K562 (cell line): Measurements from ENCODE around the gene TNFSF4. TPM values are rescaled to one million over a fixed set of nuclear protein-coding genes. Genes with fewer than 3 reads are reported as not detected.
A peak's percentile ranks its signal among the peaks of the same experiment; 100 is the strongest.

Experiments used
- ATAC-seq: fragments of 200-7000 bp; cut with Tn5 transposase; 3 replicates; pipeline ENCODE4 v1.9.1; 2020; ENCODE audit warnings: moderate library complexity
- Bru-seq: library from RNA; stranded (reverse); fragments of 400-500 nt; gene quantifications from one replicate; lab custom pipeline; 2021; lab: Mats Ljungman, UMichigan
- BruChase-seq, 2 experiments: library from RNA; stranded (reverse); fragments of 400-500 nt; gene quantifications; one replicate each; lab custom pipeline; 2021; lab: Mats Ljungman, UMichigan
- BruUV-seq: library from RNA; stranded (reverse); fragments of 400-500 nt; replicated peaks from 2 replicates; lab custom pipeline; 2021; lab: Mats Ljungman, UMichigan
- CTCF ChIA-PET: fragments of 300-600 bp; formaldehyde crosslinking; extraction: SDS; loops from one replicate; lab custom pipeline; 2021; ENCODE audit warnings: low intra/inter-chr PET ratio; lab: Yijun Ruan, JAX
- POLR2A ChIA-PET: fragments of 300-600, 350-650 bp; sonication (Branson Sonifier 250); formaldehyde crosslinking; extraction: SDS; loops from one replicate; lab custom pipeline; 2021; ENCODE audit warnings: antibody characterized with exemption, inconsistent platforms; lab: Yijun Ruan, JAX
- DNase-seq, 4 experiments: peaks; one replicate each; pipeline versions ENCODE4 v3.0.0 to v3.0.0-alpha.2; 2011 to 2018; ENCODE audit warnings: low spot score in 3 of 4, mixed read lengths in 3 of 4; ENCODE audit errors: extremely low read depth in 1 of 4
- FAIRE-seq: peaks from 2 replicates; lab custom pipeline; 2011; peaks lifted over from hg19 to GRCh38; lab: Jason Lieb, UNC
- H2AFZ ChIP-seq: 2 replicates; pipeline ENCODE4 v1.6.0; 2011; ENCODE audit warnings: low read depth, low read length, control low read depth, inconsistent platforms
- H3K27ac ChIP-seq: fragments of 200-600 bp; 3 replicates; pipeline ENCODE4 v1.8.0; 2011; ENCODE audit warnings: low read depth, mild to moderate bottlenecking, control low read depth, inconsistent platforms, low read length, moderate library complexity, mixed read lengths; ENCODE audit errors: extremely low read depth
- H3K27me3 ChIP-seq, 2 experiments: fragments of 300-600 bp in 1 of 2; 2 replicates in 1 of 2; 3 replicates in 1 of 2; pipeline versions ENCODE4 v1.6.0 to v1.8.0; 2011; ENCODE audit warnings: inconsistent platforms in 2 of 2, low read length in 2 of 2, mild to moderate bottlenecking in 1 of 2, mixed read lengths in 1 of 2, moderate library complexity in 1 of 2; ENCODE audit not compliant: control insufficient read depth in 2 of 2, insufficient read depth in 2 of 2
- H3K36me3 ChIP-seq: fragments of 300-600 bp; 3 replicates; pipeline ENCODE4 v1.8.0; 2011; ENCODE audit warnings: mild to moderate bottlenecking, low read length, inconsistent platforms; ENCODE audit not compliant: control insufficient read depth, insufficient read depth
- H3K4me1 ChIP-seq, 2 experiments: fragments of 200-600 bp in 1 of 2; replicated peaks in 1 of 2; 2 replicates in 1 of 2; 3 replicates in 1 of 2; pipeline versions ENCODE4 v1.5.1 to v1.8.0; 2011; ENCODE audit warnings: inconsistent platforms in 2 of 2, low read length in 2 of 2, mild to moderate bottlenecking in 1 of 2, mixed read lengths in 1 of 2, moderate library complexity in 1 of 2; ENCODE audit not compliant: control insufficient read depth in 2 of 2, insufficient read depth in 2 of 2
- H3K4me2 ChIP-seq: 2 replicates; pipeline ENCODE4 v1.6.1; 2011; ENCODE audit warnings: low read length, control low read depth, inconsistent platforms, mixed read lengths; ENCODE audit not compliant: insufficient read depth
- H3K4me3 ChIP-seq: fragments of 200-600 bp; sonication (generic), shearing (Covaris generic); 2 replicates; pipeline ENCODE4 v1.5.1; 2016; ENCODE audit warnings: control low read depth, inconsistent platforms
- H3K79me2 ChIP-seq: fragments of 200-600 bp; 3 replicates; pipeline ENCODE4 v1.8.0; 2011; ENCODE audit warnings: low read length, inconsistent platforms; ENCODE audit not compliant: control insufficient read depth, insufficient read depth
- H3K9ac ChIP-seq, 2 experiments: 2 replicates each; pipeline versions ENCODE4 v1.6.0 to v1.6.1; 2011; ENCODE audit warnings: low read depth in 2 of 2, low read length in 2 of 2, control low read depth in 1 of 2, inconsistent platforms in 1 of 2, mild to moderate bottlenecking in 1 of 2, mixed read lengths in 1 of 2; ENCODE audit not compliant: insufficient read depth in 1 of 2
- H3K9me1 ChIP-seq: one replicate; pipeline ENCODE4 v1.6.0; 2011; ENCODE audit warnings: inconsistent platforms, mild to moderate bottlenecking, low read length, moderate library complexity; ENCODE audit not compliant: control insufficient read depth, insufficient read depth
- H3K9me3 ChIP-seq: replicated peaks from 2 replicates; pipeline ENCODE4 v1.5.1; 2011; ENCODE audit warnings: low read depth, low read length, inconsistent platforms; ENCODE audit not compliant: control insufficient read depth, insufficient read depth
- H4K20me1 ChIP-seq: replicated peaks from 2 replicates; pipeline ENCODE4 v1.6.1; 2011; ENCODE audit warnings: low read length, inconsistent platforms, mixed read lengths; ENCODE audit not compliant: control insufficient read depth, insufficient read depth
- FOS ChIP-seq: IDR thresholded peaks from 3 replicates; pipeline ENCODE4 v1.6.1; 2011; ENCODE audit not compliant: insufficient read length; ENCODE audit errors: extremely low read depth
- TRIM28 ChIP-seq: fragments of 450-650 bp; IDR thresholded peaks from 2 replicates; pipeline ENCODE4 v1.6.1; 2017
- XRCC3 ChIP-seq: fragments of 450-650 bp; IDR thresholded peaks from 2 replicates; pipeline ENCODE4 v1.6.1; 2017; ENCODE audit warnings: mild to moderate bottlenecking, moderate library complexity
- ZC3H4 ChIP-seq: sonication (generic); formaldehyde crosslinking; IDR thresholded peaks from 2 replicates; pipeline ENCODE4 v1.9.0; 2021; ENCODE audit warnings: missing genetic modification reagents, borderline replicate concordance
- ZFX ChIP-seq: sonication (generic); formaldehyde crosslinking; IDR thresholded peaks from 2 replicates; pipeline ENCODE4 v1.8.0; 2022; ENCODE audit warnings: mild to moderate bottlenecking, missing genetic modification reagents, moderate library complexity
- ZNF3 ChIP-seq: fragments of 250-450 bp; sonication (Bioruptor Pico); IDR thresholded peaks from 2 replicates; pipeline ENCODE4 v1.5.0; 2021; ENCODE audit warnings: mild to moderate bottlenecking, moderate library complexity
- WGBS: fragments of 100-300 bp; shearing (Covaris generic); methylation state at CpG from one replicate; pipeline ENCODE4 v1.1.6; 2016; ENCODE audit warnings: low coverage, mixed read lengths; ENCODE audit not compliant: insufficient coverage; ENCODE audit errors: missing lambda C conversion rate; 5-methylcytosine and 5-hydroxymethylcytosine counted together
- in situ Hi-C: fragments of 300-500 bp; cut with MboI; formaldehyde crosslinking; loops from 4 replicates; pipeline ENCODE4 v1.15.0; 2018; ENCODE audit warnings: inconsistent platforms, mixed read lengths
- intact Hi-C: fragments of 100-400 bp; cut with micrococcal nuclease; formaldehyde crosslinking; loops from 2 replicates; pipeline ENCODE4 v1.14.2; 2022
- long read RNA-seq, 3 experiments: library from polyadenylated mRNA in 2 of 3; library from RNA in 1 of 3; unstranded in 2 of 3; stranded (forward) in 1 of 3; transcript quantifications; one replicate each; pipeline ENCODE4 v2.0.0, GENCODE V29; 2019 to 2022
- polyA minus RNA-seq, 3 experiments: library from RNA; depleted of rRNA, polyadenylated mRNA; stranded (reverse); fragments of >200 nt; gene quantifications; 2 replicates each; pipeline ENCODE4 v1.2.3, GENCODE V29; 2011
- polyA plus RNA-seq, 8 experiments: library from polyadenylated mRNA; depleted of rRNA in 4 of 8; stranded (reverse) in 5 of 8; unstranded in 3 of 8; fragments of >200 nt; fragmentation: Nextera tagmentation in 2 of 8; fragmentation: Illumina TruSeq in 1 of 8; extraction: Ambion mirVana in 2 of 8; extraction: Trizol in 1 of 8; gene quantifications; 2 replicates each; pipeline versions ENCODE4 v1.2.1 to v1.2.3, GENCODE V29; 2011 to 2014; ENCODE audit warnings: inconsistent platforms in 1 of 8, missing spikeins in 1 of 8
- total RNA-seq, 7 experiments: library from RNA; depleted of rRNA in 6 of 7; stranded (reverse); fragments of >200 nt in 6 of 7; fragmentation: Illumina TruSeq in 2 of 7; extraction: Trizol in 2 of 7; gene quantifications; 2 replicates each; pipeline versions ENCODE4 v1.2.1 to v1.2.3, GENCODE V29; 2011 to 2021; ENCODE audit warnings: low replicate concordance in 1 of 7

TNFSF4 gene
- 0.07 and 0.19 TPM in 2 replicates for total RNA-seq (2011; cell fraction: chromatin; rRNA removed; ENCODE audit: low replicate concordance)
- total RNA-seq (2011; cell fraction: nucleolus; rRNA removed) = not detected in 2 replicates
- 0.15 TPM in 1 of 2 replicates, not detected in the other for total RNA-seq (2011; cell fraction: nucleoplasm; rRNA removed)
- total RNA-seq (2014; rRNA removed) (0.04 TPM in 1 of 2 replicates, not detected in the other), total RNA-seq (2014; rRNA removed; fragmentation: Illumina TruSeq; extraction: Trizol) (0.13 and 0.22 TPM in 2 replicates), total RNA-seq (2015; rRNA removed; fragmentation: Illumina TruSeq; extraction: Trizol) (0.15 and 0.18 TPM in 2 replicates), total RNA-seq (2021) (0.13 and 0.16 TPM in 2 replicates), polyA plus RNA-seq (2011; rRNA removed) (0.13 and 0.22 TPM in 2 replicates), polyA plus RNA-seq (2014; fragmentation: Illumina TruSeq; extraction: Trizol) (0.07 and 0.16 TPM in 2 replicates), polyA plus RNA-seq (2014; fragmentation: Nextera tagmentation; extraction: Ambion mirVana) (under 1 TPM; 0.08 to 0.23 TPM), polyA plus RNA-seq (2014; rRNA removed) (0.05 and 0.08 TPM in 2 replicates), polyA minus RNA-seq (2011; rRNA and poly(A)+ RNA removed) (0.27 and 0.32 TPM in 2 replicates), Bru-seq, nascent RNA (percentile 22 among the genes with signal in this experiment), BruChase-seq, experiment 1, labeled RNA remaining after a 2-hour chase (percentile 25 among the genes with signal in this experiment), BruChase-seq, experiment 2, labeled RNA remaining after a 6-hour chase (percentile 32 among the genes with signal in this experiment)
- polyA plus RNA-seq (2011; cell fraction: cytosol; rRNA removed) = 0.06 and 0.10 TPM in 2 replicates
- 0.16 and 0.37 TPM in 2 replicates for polyA plus RNA-seq (2011; cell fraction: nucleus; rRNA removed)
- polyA plus RNA-seq (2012) = 0.14 and 0.76 TPM in 2 replicates
- polyA minus RNA-seq (2011; cell fraction: cytosol; rRNA and poly(A)+ RNA removed) = not detected in 2 replicates
- 0.33 TPM in 1 of 2 replicates, not detected in the other for polyA minus RNA-seq (2011; cell fraction: nucleus; rRNA and poly(A)+ RNA removed)
- long read RNA-seq, experiment 1 = 0 reads
- long read RNA-seq, experiment 2 = 0 reads
- long read RNA-seq, experiment 3 = 0 reads

DNA sequence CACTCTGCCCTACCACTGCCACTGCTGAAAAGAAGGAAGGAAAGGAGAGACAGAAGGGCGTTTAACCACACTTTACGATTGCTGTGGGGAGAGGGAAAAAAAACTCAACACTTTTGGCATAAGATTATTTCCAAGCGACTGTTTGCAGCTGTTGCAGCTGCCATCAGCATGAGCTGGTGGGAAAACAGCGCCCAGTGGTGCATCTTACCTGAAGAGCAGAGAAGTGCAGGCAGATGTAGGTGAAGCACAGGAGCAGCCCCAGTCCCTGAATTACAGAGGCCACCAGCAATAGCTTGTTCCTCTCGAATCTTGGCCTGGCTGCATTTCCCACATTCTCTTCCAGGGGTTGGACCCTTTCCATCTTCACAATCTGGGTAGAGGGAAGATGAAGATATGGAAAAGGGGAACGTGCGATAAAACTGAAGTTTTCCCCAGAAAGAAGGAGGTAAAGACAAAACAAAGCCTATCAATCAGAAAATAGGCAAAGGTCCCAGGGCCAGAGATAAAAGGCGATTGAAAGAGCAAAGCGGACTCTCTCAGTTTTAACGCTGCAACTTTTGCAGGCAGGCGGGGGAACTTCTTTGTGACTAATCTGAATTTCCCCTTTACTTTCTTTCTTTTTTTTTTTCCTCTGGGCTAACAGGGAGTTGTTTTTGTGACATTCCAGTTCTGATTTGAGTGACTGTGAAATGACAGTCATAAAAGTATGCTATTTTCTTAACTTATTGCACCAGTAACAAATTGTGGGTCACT is at the start of gene TNFSF4:
TSS of gene TNFSF4 (minus strand) at position 516 of the 753 bp plus-strand sequence. CDS start at position 361, 155 bp downstream.
- no TSS peak for BruUV-seq
- WGBS = under 1% methylated on average over 11 of the region's 11 CpGs

More for the DNA sequence above, at the start of gene TNFSF4:
- Histone ChIP-seq H3K4me3 (no peak within 1 kb of the TSS), H2AFZ (no peak within 1 kb of the TSS), H3K9ac (no peak within 1 kb of the TSS), H3K36me3 (no peaks in the 10 kb centered on the region), H3K4me2 (no peak within 1 kb of the TSS), H3K4me1 (no peaks in the 10 kb centered on the region), H3K27me3 (peaks cover 0 to 13% of the 10 kb centered on the region in 2 experiments; a peak in 2 of 5 replicates), H3K27ac (no peak within 1 kb of the TSS), H4K20me1 (no peaks in the 10 kb centered on the region), H3K79me2 (no peaks in the 10 kb centered on the region), H3K9me1 (no peaks in the 10 kb centered on the region), H3K9me3 (no peaks in the 10 kb centered on the region)
- TF ChIP-seq ZC3H4 (no peak), TRIM28 (no peak), ZNF3 (no peak), FOS (no peak), XRCC3 (no peak), ZFX (CRISPR knock-in tag) (no peak)
- ATAC-seq (peak; percentile 28; the same call in 1 of the 3 replicates), DNase-seq (no peak), FAIRE-seq (no peak)
- in situ Hi-C loops = no loop called here
- POLR2A ChIA-PET = interaction anchor here (0.6 to 1.1 kb wide), 4 partner anchors 12 to 1672 kb away, joined by 3 read pairs; no protein-coding TSS in a partner anchor
- intact Hi-C loops = loop anchor here (10.0 kb wide), 2 partner anchors 242 to 782 kb away; partner anchors contain the start of gene C1orf105
- CTCF ChIA-PET = interaction anchor here (0.7 kb wide), 1 partner anchor 935 kb away, joined by 3 read pairs; no protein-coding TSS in a partner anchor
